OCI-LY7 (cell line): ENCODE data around the gene ARMH1.

ENCODE experiments used
- EZH2phosphoT487 ChIP-seq: fragments of 200-600 bp; sonication (generic); IDR thresholded peaks from 2 replicates; pipeline ENCODE4 v1.6.1; 2018; ENCODE audit warnings: low read depth, borderline replicate concordance, mild to moderate bottlenecking, mixed run types, antibody characterized with exemption, low read length, moderate library complexity, mixed read lengths
- TF ChIP-seq, protein P1 (sequence below): fragments of 200-600 bp; sonication (generic); conservative IDR thresholded peaks from 2 replicates; pipeline ENCODE4 v1.5.1; 2014; ENCODE audit warnings: mild to moderate bottlenecking, antibody characterized with exemption, low read length, moderate library complexity, mixed read lengths

GRCh38 chr1:44696789-44697345 is 22.4 kb downstream of the ARMH1 start:
- TF ChIP-seq, protein P1, sequence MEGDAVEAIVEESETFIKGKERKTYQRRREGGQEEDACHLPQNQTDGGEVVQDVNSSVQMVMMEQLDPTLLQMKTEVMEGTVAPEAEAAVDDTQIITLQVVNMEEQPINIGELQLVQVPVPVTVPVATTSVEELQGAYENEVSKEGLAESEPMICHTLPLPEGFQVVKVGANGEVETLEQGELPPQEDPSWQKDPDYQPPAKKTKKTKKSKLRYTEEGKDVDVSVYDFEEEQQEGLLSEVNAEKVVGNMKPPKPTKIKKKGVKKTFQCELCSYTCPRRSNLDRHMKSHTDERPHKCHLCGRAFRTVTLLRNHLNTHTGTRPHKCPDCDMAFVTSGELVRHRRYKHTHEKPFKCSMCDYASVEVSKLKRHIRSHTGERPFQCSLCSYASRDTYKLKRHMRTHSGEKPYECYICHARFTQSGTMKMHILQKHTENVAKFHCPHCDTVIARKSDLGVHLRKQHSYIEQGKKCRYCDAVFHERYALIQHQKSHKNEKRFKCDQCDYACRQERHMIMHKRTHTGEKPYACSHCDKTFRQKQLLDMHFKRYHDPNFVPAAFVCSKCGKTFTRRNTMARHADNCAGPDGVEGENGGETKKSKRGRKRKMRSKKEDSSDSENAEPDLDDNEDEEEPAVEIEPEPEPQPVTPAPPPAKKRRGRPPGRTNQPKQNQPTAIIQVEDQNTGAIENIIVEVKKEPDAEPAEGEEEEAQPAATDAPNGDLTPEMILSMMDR: no peak
- no peak for TF ChIP-seq EZH2phosphoT487
